Stimulated activated CD4-positive, alpha-beta T cell treated with anti-CD3 and anti-CD28 coated beads, Interleukin-2, amount 100 ng/mL, for 48 hours (primary cell): Measurements from ENCODE around the gene PRIM2.
"Not testable (repeated sequence)": the region's sequence is repeated elsewhere in the genome, so short reads cannot be mapped to it uniquely, and the experiment has no call there.

Experiments
- DNase-seq, 2 donors: peaks; one replicate each; pipeline ENCODE4 v3.0.0-alpha.2; 2020

Gene PRIM2

DNA sequence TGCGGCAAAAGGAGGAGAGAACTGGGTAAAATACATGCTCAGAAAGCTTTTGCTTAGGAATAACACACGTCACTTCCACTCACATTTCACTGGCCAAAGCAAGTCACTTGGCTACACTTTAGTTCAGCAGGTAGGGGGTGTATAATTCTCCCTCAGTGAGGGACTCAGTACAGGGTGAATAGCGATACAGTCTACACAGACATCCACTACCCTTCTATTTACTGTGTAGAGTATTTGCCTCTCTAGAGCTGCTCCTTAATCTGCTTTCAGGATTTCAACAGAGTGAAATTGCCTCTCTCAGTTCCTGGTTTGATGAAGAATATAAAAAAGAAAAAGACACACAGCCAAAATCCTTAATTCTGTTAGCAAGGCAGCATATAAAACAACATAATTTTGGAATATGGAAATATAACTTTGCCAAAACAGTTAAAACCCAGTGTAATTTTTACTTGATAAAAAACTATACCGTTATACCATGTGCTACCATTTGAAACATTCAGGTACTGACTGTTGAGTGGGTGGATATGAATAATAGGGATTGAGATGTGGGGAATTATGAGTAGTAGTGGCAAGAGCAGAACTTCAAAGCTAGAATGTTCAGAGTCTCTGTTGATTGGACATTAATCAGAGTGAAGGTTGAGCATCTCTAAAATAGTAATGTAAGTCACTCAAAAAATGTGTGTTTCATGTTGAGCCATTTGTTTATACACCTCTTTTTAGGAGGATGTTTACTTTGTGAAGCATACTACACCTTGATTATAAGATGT, 51.7 kb downstream of the PRIM2 start:
- DNase-seq = not testable (repeated sequence)

DNA sequence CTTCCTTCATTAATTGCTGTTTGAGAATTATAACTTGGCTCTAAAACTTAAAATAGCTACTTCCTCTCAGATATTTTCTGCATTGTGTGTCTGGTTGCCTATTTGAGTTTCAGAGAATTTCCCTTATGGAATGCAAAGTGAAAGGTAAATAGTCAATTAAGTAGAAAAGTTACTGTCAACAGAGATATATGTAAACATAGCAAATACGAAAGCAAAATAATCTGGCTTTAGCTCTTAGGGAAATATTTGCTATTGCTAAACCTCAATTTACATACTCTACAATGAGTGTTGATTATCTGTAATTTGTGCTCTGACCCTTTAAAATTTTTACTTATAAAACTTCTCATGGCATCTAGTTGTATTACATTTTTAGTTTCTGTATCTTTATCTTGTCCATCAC, 54.3 kb downstream of the PRIM2 start:
- DNase-seq = not testable (repeated sequence)

DNA sequence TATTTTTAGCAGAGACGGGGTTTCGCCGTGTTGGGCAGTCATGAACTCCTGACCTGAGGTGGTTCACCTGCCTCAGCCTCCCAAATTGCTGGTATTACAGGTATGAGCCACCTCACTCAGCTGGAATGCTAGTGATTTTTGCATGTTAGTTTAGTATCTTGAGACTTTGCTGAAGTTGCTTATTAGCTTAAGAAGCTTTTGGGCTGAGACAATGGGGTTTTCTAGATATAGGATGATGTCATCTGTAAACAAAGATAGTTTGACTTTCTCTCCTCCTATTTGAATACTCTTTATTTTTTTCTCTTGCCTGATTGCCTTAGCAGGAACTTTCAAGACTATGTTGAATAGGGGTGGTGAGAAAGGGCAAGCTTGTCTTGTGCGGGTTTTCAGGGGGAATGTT, 57.3 kb downstream of the PRIM2 start:
- DNase-seq = not testable (repeated sequence)

DNA sequence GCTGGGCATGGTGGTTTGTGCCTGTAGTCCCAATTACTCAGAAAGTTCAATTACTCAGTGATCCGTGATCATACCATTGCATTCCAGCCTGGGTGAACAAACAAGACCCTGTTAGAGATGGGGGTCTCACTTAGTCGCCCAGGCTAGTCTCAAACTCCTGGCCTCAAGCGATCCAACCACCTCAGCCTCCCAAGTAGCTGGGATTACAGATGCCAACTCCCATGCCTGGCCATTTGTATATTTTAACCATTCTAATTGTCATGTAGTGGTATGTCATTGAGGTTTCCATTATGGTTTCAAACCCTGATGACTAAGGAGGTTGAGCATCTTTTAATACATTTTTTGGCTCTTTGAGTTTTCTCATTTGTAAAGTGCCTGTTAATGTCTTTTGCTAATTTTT, 58.7 kb downstream of the PRIM2 start:
- DNase-seq = not testable (repeated sequence)

DNA sequence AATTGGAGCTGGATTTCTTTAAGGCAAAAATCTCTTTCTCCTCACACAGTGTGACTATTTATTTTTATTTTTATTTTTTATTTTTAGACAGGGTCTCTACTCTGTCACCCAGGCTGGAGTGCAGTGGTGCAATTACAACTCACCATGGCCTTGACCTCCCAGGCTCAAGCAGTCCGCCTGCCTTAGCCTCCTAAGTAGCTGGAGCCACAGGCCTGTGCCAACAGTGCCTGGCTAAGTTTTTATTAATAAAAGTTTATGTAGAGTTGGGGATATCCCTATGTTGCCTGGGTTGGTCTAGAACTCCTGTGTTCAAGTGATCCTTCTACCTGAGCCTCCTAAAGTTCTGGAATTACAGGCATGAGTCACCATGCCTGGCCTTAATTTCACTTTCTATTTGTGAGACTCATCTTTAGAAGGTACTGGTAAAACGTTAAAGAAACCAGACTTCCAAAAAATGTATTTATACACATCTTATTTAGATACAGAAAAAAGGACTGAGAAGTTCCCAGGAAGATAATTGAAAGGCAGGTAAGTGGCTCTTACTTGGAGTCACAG, 71.7 kb downstream of the PRIM2 start:
- DNase-seq = not testable (repeated sequence)

DNA sequence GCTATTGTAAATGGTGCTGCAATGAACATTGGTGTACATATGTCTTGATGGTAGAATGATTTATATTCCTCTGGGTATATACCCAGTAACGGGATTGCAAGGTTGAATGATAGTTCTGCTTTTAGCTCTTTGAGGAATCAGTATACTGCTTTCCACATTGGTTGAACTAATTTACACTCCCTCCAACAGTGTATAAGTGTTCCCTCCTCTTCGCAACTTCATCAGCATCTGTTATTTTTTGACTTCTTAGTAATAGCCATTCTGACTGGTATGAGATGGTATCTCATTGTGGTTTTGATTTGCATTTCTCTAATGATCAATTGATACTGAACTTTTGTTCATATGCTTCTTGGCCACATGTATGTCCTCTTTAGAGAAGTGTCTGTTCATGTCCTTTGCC, 73.4 kb downstream of the PRIM2 start:
- DNase-seq = not testable (repeated sequence)

DNA sequence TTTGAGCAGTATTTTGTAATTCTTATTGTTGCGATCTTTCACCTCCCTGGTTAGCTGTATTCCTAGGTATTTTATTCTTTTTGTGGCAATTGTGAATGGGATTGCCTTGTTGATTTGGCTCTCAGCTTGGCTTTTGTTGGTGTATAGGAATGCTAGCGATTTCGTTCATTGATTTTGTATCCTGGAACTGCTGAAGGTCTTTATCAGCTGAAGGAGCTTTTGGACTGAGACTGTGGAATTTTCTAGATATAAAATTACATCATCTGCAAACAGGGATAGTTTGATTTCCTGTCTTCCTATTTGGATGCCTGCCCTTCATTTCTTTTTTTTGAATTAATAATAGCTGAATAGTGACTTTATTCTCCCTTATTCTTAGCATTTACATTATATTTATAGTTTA, 74.6 kb downstream of the PRIM2 start:
- not testable (repeated sequence) for DNase-seq

DNA sequence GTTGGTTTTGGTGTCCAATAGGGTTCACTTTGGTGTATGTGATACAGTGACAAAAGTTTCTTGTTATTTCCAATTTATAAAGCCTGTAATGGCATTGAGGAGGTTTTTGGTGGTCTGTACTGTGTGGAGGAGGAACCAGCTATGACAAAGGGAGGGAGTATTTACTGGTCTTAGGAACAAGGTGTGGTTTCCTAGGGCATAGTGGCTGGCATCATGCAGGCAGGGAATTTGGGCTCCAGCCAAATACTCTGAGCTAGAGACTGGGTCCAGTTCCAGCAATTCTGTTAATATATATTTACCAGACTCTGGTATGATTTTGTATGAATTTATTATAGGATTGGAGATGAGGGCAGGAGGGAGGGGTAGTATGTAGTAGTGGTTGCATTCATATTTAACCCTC, 101.9 kb downstream of the PRIM2 start:
- DNase-seq = not testable (repeated sequence)

DNA sequence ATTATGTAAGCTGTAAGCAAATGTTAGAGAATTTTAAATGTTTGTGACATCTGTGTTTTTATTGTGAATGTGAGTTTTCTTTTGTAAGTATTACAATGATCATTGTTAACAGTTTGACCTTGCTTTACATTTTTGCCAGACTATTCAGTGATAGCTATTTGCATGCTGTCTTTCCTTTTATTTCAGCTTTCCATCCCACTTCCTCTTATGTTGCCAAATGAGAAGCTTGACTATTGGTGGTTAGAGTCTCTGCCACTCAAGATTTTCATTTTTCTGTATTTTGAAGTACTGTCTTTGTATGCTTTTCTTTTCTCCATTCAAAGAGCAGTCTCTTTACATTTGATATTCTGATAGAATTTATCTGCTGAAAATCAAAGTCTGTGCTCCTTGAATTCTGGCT, 104.1 kb downstream of the PRIM2 start:
- no peak for DNase-seq

DNA sequence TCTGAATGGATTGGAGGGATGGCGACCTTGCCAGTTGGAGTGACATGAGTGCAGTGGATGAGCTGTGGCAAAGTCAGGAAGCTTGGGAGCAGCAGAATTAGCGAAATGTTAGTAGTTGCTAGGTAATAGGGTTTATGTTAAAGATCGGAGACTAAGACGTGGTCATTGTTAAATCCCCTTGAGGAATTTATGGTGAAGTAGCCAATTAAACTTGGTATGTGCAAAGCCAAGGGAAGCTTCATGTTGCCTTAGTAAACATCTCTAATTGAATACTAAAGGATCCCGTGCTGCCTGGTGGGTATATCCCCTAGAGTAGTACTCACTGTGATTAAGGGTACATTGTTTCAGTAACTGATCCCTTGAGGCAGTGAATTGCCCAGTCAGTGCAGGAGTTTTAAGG, 106.0 kb downstream of the PRIM2 start:
- DNase-seq = no peak

DNA sequence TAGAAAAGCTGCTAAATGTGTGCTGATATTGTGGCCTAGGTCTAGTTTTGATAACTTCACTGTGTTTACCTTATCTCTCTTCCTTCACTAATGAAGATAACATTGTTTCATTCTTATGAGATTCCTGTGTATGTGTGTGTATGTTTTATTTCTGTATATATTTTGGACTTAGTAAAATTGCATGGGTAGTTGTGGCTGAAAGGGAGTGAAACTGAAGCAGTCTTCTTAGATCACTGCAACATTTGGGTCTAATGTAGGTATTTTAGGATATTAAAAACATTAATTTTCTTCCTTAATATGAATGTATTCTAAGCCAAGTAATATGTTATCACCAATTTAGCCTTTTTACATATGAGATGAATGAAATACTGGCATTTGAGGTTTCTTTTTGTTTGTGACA, 114.3 kb downstream of the PRIM2 start:
- DNase-seq = not testable (repeated sequence)

DNA sequence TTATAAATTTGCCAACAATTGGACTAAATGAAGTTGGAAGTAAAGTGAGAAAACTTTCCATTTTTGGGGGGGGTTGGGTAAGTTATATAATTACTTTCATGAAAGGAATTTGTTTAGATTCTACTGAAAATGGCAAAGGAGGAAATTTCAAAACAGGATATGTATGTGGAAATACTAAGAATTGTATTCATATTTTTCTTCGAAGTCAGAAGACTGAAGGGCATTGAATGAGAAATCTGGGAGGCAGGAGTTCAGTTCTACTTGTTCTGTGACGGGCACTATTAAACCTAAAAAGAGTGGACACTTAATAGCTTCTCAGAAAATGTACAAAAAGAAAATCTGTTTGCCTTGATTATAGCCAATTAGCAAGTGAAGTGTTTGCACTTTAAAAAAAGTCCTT, 114.7 kb downstream of the PRIM2 start:
- DNase-seq = no peak

DNA sequence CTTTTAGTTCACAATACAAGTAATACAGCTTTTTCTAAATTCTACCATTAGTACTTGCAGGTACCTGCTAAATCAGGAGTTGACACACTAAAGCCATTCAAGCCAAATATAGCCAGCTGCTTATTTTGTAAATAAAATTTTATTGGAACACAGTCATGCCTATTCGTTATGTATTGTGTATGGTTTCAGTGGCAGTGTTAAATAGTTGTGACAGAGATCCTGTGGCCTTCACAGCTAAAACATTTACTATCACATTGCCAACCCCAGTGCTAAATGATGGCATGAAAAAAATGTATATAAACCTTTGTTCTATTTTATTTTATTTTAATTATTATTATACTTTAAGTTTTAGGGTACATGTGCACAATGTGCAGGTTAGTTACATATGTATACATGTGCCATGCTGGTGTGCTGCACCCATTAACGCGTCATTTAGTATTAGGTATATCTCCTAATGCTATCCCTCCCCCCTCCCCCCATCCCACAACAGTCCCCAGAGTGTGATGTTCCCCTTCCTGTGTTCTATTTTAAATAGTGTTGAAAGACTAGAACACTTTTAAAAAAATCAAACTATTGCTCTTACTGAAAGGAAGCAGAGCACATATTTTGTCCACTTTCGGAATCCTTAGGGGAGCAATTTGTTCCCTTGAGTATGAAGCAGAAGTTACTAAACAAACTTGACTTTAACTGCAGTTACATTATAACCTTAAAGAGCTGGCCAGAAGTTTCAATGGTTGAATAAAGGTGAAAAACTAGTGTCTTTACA, 115.7 kb downstream of the PRIM2 start:
- no peak for DNase-seq

DNA sequence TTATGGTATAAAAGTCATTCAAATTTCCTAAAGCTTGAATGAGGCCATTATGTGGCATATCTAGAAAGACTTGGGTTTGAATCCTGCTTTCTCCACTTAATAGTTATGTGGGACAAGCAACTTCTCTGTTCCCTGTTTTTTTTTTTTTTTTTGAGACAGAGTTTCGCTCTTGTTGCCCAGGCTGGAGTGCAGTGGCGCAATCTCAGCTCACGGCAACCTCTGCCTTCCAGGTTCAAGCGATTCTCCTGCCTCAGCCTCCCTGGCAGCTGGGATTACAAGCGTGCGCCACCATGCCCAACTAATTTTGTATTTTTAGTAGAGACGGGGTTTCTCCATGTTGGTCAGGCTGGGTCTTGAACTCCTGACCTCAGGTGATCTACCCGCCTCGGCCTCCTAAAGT, 116.4 kb downstream of the PRIM2 start:
- DNase-seq = not testable (repeated sequence)

DNA sequence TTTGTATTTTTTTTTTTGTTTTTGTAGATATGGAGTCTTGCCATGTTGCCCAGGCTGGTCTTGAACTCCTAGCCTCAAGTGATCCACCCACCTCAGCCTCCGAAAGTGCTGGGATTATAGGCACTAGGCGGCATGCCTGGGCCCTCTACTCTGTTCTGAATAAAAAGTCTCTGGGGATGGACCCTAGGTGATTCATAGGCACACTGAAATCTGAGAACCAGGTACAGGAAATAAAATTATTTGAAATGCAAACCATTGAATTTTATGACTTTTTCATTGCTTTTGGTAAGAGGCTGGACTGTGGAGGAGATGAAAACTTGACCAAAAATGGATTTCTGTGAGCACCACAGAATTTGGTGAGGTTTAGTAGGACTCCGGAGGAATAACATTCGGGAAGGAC, 117.5 kb downstream of the PRIM2 start:
- no peak for DNase-seq

DNA sequence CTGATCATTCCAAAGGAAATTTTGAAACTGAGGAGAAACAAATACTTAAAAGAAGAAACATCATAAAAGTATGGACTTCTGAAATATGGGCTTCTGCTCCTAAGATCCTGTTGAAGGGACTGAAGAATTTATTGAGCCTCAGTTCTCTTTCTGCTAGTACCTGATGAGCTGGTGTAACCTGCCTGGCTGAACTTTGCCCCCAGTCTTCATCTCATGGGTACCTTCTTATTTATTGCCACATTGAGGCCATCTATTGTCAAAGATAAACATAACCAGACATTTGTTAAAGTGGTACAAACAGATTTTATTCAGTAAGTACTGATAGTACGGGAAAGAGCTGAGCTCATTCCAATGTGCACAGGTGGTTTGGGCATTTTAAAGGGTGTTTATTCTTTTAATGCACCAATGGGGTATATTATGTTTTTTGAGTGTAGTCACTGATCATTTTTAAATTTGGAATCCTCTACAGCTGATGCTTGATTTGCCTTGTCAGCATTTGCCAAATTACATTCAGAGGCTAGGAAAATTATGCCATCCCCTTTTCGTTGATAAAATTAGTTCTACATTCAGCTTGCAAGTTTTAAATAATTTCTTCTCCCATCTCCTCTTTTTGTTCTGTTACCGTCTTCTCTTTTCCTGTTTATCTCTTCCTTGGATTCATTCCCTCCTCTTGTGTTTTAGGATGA, 118.2 kb downstream of the PRIM2 start:
- no peak for DNase-seq

DNA sequence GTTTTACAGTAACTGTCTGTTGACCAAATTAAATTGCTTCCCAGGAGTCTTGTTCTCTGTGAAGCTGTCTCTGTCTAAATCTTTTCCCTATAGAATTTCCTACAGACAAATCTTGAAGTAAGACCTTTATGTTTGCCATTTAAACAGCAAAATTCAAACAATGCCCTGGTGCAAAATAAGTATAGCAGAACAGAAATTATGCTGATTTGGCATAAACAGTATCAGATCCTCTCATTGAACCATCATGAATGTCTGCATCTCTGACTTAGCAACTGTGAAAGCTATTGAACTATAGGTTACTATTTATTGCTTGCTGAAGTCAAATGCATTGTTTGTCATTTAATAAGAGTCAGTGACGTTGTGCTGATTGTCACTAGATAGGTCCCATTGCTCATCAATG, 123.3 kb downstream of the PRIM2 start:
- not testable (repeated sequence) for DNase-seq

DNA sequence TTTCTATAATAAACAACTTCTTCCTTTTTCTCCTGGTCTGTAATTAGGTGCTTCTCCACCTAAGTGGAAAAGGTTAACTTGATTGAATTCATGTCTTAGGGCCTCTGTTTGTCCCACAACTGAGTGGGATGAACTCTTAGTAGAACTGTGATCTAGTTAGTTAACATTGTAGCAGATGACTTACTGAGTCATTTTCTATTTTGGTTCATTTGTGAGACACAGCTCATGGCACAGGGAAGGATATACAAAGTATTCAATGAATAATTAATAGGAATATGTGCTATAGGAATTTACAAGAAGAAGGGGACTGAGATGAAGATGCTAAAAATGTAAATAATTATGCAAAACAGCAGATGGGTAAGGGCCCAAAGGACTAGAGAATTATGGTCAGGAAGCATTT, 124.7 kb downstream of the PRIM2 start:
- not testable (repeated sequence) for DNase-seq

DNA sequence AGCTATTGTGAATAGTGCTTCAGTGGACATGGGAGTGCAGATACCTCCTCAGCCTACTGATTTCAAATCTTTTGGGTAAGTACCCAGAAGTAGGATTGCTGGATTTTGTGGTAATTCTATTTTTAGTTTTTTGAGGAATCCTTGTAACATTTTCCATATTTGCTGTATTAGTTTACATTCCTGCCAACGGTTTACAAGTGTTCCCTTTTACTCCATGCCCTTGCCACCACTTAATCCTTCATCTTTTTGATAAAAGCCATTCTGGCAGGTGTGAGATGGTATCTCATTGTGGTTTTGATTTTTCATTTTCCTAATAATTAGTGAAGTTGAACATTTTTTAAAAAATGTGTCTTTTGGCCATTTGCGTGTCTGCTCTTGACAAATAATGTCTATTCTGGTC, 125.8 kb downstream of the PRIM2 start:
- DNase-seq = not testable (repeated sequence)

DNA sequence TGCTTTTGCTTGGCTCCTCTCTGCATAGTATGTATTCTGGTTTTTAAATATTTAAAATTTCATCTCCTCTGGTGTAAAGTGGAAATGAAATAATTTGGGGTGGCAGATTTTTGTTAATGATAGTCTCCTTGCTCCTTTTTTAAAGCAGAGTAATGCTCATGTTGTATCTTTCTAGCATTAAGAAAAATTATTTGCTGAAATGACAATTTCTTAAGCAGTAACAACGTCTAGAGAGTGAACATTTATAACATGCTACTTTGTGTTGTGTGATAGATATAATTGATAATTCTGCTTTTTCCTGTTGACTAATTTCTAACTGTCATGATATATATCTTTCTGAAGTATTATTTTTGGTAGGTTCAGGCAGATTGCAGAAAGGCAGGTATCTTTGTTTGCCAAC, 127.4 kb downstream of the PRIM2 start:
- not testable (repeated sequence) for DNase-seq

DNA sequence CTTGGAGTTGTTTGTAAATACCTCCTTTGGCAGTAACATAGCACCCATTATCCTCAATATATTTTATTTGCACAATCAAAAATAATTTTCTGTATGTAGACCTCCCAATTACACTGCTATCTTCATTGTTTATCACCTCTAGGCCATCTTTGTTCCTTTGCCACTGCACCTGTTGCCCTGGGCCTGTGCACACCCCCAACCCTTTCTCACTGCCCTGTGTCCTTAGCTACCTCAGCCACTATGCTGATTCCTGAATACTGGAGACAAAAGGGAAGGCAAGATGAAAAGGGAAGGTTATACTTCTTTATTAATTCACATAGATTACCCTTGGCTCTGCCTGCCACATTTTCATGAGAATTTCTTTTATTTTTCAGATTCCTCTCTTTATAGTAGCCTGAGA, 127.9 kb downstream of the PRIM2 start:
- DNase-seq = not testable (repeated sequence)

DNA sequence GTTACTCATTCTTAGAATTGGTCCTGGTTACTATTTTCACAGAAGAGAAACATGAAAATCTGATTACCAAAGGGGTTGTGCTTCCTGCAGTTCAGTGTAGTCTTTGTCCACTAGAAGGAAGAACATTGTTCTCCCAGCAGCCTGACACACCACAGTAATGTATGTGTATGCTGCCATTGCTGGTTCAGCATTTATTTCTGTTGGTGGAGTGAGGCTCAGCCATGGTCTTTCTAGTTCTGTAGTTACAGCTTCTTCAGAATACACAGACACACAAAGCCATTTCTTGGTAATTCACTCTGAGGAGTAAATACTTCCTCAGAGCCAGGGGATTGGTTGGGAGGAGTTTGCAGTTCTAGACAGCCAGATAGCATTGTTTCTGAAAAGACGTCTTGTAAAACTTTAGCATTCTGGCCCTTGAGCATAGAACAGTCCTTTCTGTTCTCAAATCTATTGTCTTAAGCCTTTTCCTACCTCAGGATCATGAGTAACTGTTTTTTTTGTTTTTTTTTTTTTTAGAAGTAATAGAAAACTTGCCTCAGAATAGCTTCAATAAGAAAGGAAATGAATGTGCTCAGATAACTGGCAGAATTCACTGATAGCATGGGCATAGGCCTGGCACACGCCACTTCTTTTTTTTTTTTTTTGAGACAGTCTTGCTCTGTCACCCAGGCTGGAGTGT, 128.5 kb downstream of the PRIM2 start:
- DNase-seq = not testable (repeated sequence)
